ENCODE measurements around the gene DIP2C.
"Not testable (repeated sequence)": the region's sequence is repeated elsewhere in the genome, so short reads cannot be mapped to it uniquely, and the experiment has no call there.

DIP2C gene

GRCh38 chr10:639751-640672 lies 49.5 kb downstream of the DIP2C start:
- DNase-seq (ENCODE audit: low spot score) = no peak

GRCh38 chr10:639001-639750 lies 50.3 kb downstream of the DIP2C start:
- DNase-seq (ENCODE audit: low spot score) = no peak

GRCh38 chr10:637771-638195 lies 51.7 kb downstream of the DIP2C start:
- DNase-seq (ENCODE audit: low spot score) = no peak

GRCh38 chr10:637221-637620 lies 52.2 kb downstream of the DIP2C start:
- no peak for DNase-seq (ENCODE audit: low spot score)

GRCh38 chr10:636769-637168 lies 52.7 kb downstream of the DIP2C start:
- DNase-seq (ENCODE audit: low spot score) = no peak

GRCh38 chr10:636016-636730 lies 53.3 kb downstream of the DIP2C start:
- no peak for DNase-seq (ENCODE audit: low spot score)

GRCh38 chr10:635088-635861 lies 54.2 kb downstream of the DIP2C start:
- no peak for DNase-seq (ENCODE audit: low spot score)

GRCh38 chr10:634256-634655 lies 55.2 kb downstream of the DIP2C start:
- DNase-seq (ENCODE audit: low spot score) = no peak

GRCh38 chr10:633279-634245 lies 55.9 kb downstream of the DIP2C start:
- DNase-seq (ENCODE audit: low spot score) = no peak

GRCh38 chr10:632807-633177 lies 56.7 kb downstream of the DIP2C start:
- not testable (repeated sequence) for DNase-seq (ENCODE audit: low spot score)

GRCh38 chr10:632155-632806 lies 57.2 kb downstream of the DIP2C start:
- not testable (repeated sequence) for DNase-seq (ENCODE audit: low spot score)

GRCh38 chr10:631266-631665 lies 58.2 kb downstream of the DIP2C start:
- no peak for DNase-seq (ENCODE audit: low spot score)

- DNase-seq (ENCODE audit: low spot score) = no peak
Observed at GRCh38 chr10:630581-631073, 58.8 kb downstream of the DIP2C start.

GRCh38 chr10:629186-629998 lies 60.1 kb downstream of the DIP2C start:
- no peak for DNase-seq (ENCODE audit: low spot score)

- no peak for DNase-seq (ENCODE audit: low spot score)
Observed at GRCh38 chr10:628386-629045, 61.0 kb downstream of the DIP2C start.

- no peak for DNase-seq (ENCODE audit: low spot score)
Observed at GRCh38 chr10:627032-627992, 62.2 kb downstream of the DIP2C start.

Measured in AG20443 (cell line).